Measurements from ENCODE around the gene RMC1. TPM values are rescaled to one million over a fixed set of nuclear protein-coding genes. Genes with fewer than 3 reads are reported as not detected.

Gene RMC1
- total RNA-seq, 1 experiment from 2014 or later: 39.8 TPM

- Histone ChIP-seq H3K4me1 (ENCODE audit: insufficient read depth, low read length, poor library complexity, severe bottlenecking) (no peaks in the 10 kb centered on the region), H3K9me3 (ENCODE audit: low read depth, low read length, poor library complexity, severe bottlenecking) (no peaks in the 10 kb centered on the region), H3K36me3 (ENCODE audit: insufficient read depth, low read length, poor library complexity, severe bottlenecking) (peaks cover 99% of the 10 kb centered on the region), H3K27ac (ENCODE audit: low read depth, low read length, poor library complexity, severe bottlenecking) (no peak overlapping the region), H3K27me3 (replicated peaks; ENCODE audit: insufficient read depth, low read depth, low read length, poor library complexity) (no peaks in the 10 kb centered on the region), H3K4me3 (ENCODE audit: low read depth, low read length, poor library complexity, severe bottlenecking) (no peak overlapping the region)
- intact Hi-C loops (cut with micrococcal nuclease; ENCODE audit: unreplicated experiment): no loop called here
- CTCF ChIA-PET: no interaction called here
- no TSS peak for BruUV-seq (replicated peaks)
- DNase-seq (ENCODE audit: low spot score): no peak
- TF ChIP-seq CTCF (conservative IDR thresholded peaks at IDR 0.05; ENCODE audit: low read depth, low read length) (no peak), EZH2 (IDR thresholded peaks at IDR 0.05; ENCODE audit: borderline replicate concordance, low read depth, low read length, poor library complexity, severe bottlenecking) (no peak)
- POLR2A ChIA-PET (ENCODE audit: low non-redundant PET): no interaction called here
Measured at GRCh38 chr18:23539296-23539695, 36.0 kb downstream of the RMC1 start.

- peaks cover 98% of the 10 kb centered on the region for H3K36me3 ChIP-seq (ENCODE audit: insufficient read depth, low read length, poor library complexity, severe bottlenecking)
- no peak overlapping the region for H3K27ac ChIP-seq (ENCODE audit: low read depth, low read length, poor library complexity, severe bottlenecking)
- ChIA-PET CTCF (no interaction called here), POLR2A (ENCODE audit: low non-redundant PET) (no interaction called here)
- TF ChIP-seq EZH2 (IDR thresholded peaks at IDR 0.05; ENCODE audit: borderline replicate concordance, low read depth, low read length, poor library complexity, severe bottlenecking) (no peak), CTCF (conservative IDR thresholded peaks at IDR 0.05; ENCODE audit: low read depth, low read length) (no peak)
- H3K4me3 ChIP-seq (ENCODE audit: low read depth, low read length, poor library complexity, severe bottlenecking): no peak overlapping the region
- no peaks in the 10 kb centered on the region for H3K9me3 ChIP-seq (ENCODE audit: low read depth, low read length, poor library complexity, severe bottlenecking)
- no peaks in the 10 kb centered on the region for H3K4me1 ChIP-seq (ENCODE audit: insufficient read depth, low read length, poor library complexity, severe bottlenecking)
- no TSS peak for BruUV-seq (replicated peaks)
- intact Hi-C loops (cut with micrococcal nuclease; ENCODE audit: unreplicated experiment): no loop called here
- no peak for DNase-seq (ENCODE audit: low spot score)
- H3K27me3 ChIP-seq (replicated peaks; ENCODE audit: insufficient read depth, low read depth, low read length, poor library complexity): no peaks in the 10 kb centered on the region
Measured at GRCh38 chr18:23539911-23540525, 36.7 kb downstream of the RMC1 start.

GRCh38 chr18:23540867-23541266 is 37.6 kb downstream of the RMC1 start:
- DNase-seq (ENCODE audit: low spot score): no peak
- H3K4me1 ChIP-seq (ENCODE audit: insufficient read depth, low read length, poor library complexity, severe bottlenecking): no peaks in the 10 kb centered on the region
- no TSS peak for BruUV-seq (replicated peaks)
- H3K4me3 ChIP-seq (ENCODE audit: low read depth, low read length, poor library complexity, severe bottlenecking): no peak overlapping the region
- no peaks in the 10 kb centered on the region for H3K9me3 ChIP-seq (ENCODE audit: low read depth, low read length, poor library complexity, severe bottlenecking)
- no peak for TF ChIP-seq EZH2 (IDR thresholded peaks at IDR 0.05; ENCODE audit: borderline replicate concordance, low read depth, low read length, poor library complexity, severe bottlenecking)
- TF ChIP-seq CTCF (conservative IDR thresholded peaks at IDR 0.05; ENCODE audit: low read depth, low read length): no peak
- intact Hi-C loops (cut with micrococcal nuclease; ENCODE audit: unreplicated experiment): no loop called here
- no peak overlapping the region for H3K27ac ChIP-seq (ENCODE audit: low read depth, low read length, poor library complexity, severe bottlenecking)
- CTCF ChIA-PET: no interaction called here
- POLR2A ChIA-PET (ENCODE audit: low non-redundant PET): no interaction called here
- peaks cover 90% of the 10 kb centered on the region for H3K36me3 ChIP-seq (ENCODE audit: insufficient read depth, low read length, poor library complexity, severe bottlenecking)
- H3K27me3 ChIP-seq (replicated peaks; ENCODE audit: insufficient read depth, low read depth, low read length, poor library complexity): no peaks in the 10 kb centered on the region
